Stimulated activated CD4-positive, alpha-beta T cell treated with anti-CD3 and anti-CD28 coated beads, TNF-alpha, amount 100 ng/mL, for 48 hours (primary cell): ENCODE measurements around the gene LAT.
"Not testable (repeated sequence)": the region's sequence is repeated elsewhere in the genome, so short reads cannot be mapped to it uniquely, and the experiment has no call there.

Experiments used
- DNase-seq, 3 donors: peaks; one replicate each; pipeline ENCODE4 v3.0.0-alpha.2; 2020; ENCODE audit warnings: low read depth in 3 of 3

LAT gene

DNA sequence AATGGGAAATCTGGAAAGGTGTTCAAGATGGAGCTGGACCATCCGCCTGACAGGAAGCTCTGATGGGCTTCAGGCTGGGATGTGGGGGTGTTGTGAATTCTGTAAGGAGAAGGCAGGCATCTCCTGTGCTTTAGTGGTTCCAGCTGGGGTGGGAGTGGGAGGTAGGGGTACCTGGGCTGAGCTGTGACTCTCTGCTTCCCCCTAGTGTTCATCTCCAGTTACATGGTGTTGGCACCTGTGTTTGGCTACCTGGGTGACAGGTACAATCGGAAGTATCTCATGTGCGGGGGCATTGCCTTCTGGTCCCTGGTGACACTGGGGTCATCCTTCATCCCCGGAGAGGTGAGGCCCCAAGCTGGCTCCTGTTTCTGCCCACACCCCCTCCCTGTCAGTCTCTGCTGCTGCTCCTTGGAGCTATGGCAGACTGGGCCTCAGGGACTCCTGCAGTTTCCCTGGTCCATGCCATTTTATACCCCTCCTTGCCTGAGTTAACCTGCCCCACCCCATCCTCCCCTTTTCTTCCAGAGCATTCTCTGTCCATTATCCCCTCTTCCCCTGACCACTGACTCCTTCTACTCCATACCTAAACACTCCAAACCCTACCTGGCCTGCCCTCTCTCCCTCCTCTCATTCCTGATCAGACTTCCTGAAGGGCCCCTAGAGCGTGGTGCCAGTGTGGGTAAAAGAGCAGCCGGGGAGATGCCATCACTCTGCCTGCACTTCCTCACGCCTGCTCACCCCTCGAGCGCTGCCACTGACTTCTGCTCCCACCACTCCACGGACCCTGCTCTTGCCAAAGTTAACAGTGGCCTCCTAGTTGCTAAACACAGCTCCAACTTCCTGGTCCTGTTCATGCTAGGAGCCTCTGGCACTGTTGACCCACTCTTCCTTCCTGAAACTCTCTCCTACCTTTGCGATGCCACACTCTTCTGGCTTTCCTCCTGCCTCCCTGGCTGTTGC lies 6.9 kb upstream of the LAT start:
- no peak for DNase-seq

- DNase-seq: not testable (repeated sequence)
Observed at GRCh38 chr16:28980330-28980729, 4.5 kb upstream of the LAT start.

DNA sequence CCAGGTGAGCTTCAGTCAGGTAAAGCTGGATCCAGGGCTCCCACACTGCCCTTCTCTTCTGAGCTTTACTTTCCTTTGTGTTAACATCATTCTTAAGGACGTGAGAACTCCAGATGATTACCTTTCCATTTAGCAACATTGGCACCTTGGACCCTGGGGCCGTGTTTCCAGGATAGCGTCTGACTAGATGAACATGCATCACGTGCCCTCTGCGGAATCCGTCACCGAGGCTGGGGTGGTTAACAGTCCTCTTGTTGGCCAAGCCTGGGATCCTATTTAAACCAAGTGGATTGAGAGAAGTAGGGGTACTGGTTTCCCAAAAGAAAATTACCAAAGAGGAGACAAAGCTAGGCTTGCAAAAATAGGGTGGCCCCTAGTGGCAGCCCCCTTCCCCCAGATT lies 3.9 kb upstream of the LAT start:
- DNase-seq: no peak

- DNase-seq: peak in 1 of 3 donors; percentile 49
Observed at GRCh38 chr16:28981517-28981916, 3.3 kb upstream of the LAT start.

- DNase-seq: no peak
Observed at GRCh38 chr16:28982418-28982817, 2.4 kb upstream of the LAT start.

GRCh38 chr16:28982949-28983348 lies 1.9 kb upstream of the LAT start:
- no peak for DNase-seq

GRCh38 chr16:28983644-28984043 lies 1.2 kb upstream of the LAT start:
- no peak for DNase-seq

DNA sequence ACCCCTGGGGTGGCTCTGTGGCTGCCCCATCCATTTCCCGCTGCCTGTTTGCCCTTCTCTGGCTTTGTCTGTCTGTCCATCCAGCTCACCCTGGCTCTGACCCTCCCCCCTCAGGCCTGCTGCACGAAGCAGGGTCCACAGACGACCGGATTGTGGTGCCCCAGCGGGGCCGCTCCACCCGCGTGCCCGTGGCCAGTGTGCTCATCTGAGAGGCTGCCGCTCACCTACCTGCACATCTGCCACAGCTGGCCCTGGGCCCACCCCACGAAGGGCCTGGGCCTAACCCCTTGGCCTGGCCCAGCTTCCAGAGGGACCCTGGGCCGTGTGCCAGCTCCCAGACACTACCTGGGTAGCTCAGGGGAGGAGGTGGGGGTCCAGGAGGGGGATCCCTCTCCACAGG lies 761 bp upstream of the LAT start:
- DNase-seq: no peak

DNA sequence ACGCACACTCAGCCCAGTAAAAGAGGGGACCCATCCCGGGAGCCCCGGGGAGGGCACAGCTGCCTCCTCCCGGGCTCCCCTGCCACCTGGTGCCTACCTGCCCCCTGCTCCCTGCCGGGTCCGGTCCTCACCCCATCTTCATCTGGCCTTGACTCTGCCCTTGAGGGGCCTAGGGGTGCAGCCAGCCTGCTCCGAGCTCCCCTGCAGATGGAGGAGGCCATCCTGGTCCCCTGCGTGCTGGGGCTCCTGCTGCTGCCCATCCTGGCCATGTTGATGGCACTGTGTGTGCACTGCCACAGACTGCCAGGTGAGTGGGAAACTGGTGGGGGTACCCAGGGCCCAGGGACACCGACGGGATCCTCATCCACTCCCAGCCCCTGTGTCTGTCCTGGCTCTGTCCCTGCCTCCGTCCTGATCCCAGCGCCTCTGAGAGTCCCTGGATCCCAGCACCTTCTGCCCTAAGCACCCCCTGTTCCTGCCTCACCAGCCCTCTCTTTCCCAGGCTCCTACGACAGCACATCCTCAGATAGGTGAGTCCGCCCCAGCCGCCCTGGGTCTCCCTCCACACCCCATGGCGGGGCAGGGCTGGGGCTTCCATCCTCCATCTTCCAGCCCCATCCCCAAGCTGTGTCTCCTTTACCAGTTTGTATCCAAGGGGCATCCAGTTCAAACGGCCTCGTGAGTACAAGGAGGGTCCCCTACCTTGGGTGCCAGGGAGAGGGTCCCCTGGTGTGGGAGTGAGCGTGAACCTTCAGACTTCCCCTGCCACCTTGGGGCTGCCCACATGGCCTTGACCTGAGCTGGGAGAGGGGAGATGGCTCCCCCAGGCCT lies 574 bp downstream of the LAT start:
- DNase-seq: no peak

- DNase-seq: no peak
Observed at GRCh38 chr16:28986046-28986445, 1.2 kb downstream of the LAT start.

- no peak for DNase-seq
Observed at GRCh38 chr16:28986492-28986891, 1.6 kb downstream of the LAT start.

GRCh38 chr16:28987170-28987853 lies 2.5 kb downstream of the LAT start:
- no peak for DNase-seq

DNA sequence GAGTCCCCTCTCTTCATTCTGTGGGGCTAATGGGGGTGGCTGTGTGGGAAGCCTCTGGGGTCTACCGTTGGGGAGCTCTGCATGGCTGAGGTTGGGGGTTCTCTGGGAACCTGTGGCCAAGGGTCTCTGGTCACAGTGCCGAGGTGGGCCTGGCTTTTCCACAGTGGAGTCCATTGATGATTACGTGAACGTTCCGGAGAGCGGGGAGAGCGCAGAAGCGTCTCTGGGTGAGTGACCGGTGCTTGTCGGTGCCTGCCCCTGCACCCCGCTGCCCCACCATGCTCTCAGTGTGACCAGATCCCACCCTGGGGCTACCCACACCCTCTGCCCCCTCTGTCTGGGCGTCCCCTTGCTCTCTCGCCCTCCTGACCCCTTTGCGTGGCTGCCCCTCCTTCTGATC lies 4.5 kb downstream of the LAT start:
- no peak for DNase-seq

DNA sequence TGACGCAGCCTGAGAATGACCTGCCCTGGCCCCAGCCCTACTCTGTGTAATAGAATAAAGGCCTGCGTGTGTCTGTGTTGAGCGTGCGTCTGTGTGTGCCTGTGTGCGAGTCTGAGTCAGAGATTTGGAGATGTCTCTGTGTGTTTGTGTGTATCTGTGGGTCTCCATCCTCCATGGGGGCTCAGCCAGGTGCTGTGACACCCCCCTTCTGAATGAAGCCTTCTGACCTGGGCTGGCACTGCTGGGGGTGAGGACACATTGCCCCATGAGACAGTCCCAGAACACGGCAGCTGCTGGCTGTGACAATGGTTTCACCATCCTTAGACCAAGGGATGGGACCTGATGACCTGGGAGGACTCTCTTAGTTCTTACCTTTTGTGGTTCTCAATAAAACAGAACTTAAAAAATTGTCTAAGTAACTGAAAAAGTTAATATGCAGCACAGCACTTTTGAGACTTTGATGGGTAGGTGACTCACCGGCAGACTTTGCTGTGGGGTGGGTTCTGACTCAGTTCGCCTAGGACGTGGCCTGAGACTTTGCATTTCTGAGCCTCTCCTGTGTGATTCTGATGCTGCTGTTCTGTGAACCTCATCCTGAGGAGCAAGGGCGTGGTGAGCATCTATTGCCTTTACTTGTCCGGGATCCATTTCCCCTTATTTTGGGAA lies 5.7 kb downstream of the LAT start:
- peak in 2 of 3 donors; percentile 63 to 66 for DNase-seq

- DNase-seq: no peak
Observed at GRCh38 chr16:28991687-28992086, 6.8 kb downstream of the LAT start.

DNA sequence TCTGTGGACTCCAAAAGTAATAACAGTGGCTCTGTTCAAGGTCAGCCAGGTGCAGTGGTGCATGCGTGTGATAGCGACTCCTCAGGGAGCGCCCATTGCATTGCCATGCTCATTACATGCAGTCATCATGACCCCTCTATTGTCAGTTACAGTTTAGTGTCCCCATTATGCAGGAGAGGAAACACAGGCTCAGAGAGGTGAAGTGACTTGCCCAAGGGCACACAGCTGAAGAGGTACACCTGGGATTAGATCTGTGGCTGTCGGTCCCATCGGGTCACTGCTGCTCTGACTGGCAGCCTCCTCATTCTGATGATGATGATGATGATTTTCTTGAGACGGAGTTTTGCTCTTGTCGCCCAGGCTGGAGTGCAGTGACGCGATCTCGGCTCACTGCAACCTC lies 7.6 kb downstream of the LAT start:
- DNase-seq: no peak

DNA sequence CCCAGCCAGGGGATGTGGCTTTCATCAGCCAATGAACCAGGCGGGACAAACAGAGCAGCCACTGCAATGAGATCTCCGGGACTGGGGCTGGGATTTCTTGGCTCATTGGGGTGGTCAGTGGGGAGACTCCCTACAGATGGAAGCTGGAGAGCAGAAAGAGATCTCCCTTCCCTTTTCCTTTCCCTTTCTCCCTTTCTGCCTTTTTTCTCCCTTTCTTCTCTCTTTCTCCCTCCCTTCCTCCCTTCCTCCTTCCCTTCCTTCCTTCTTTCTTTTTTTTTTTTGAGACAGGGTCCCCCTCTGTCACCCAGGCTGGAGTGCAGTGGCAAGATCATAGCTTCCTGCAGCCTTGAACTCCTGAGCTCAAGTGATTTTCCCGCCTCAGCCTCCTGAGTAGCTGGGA lies 14.0 kb downstream of the LAT start:
- DNase-seq: no peak

DNA sequence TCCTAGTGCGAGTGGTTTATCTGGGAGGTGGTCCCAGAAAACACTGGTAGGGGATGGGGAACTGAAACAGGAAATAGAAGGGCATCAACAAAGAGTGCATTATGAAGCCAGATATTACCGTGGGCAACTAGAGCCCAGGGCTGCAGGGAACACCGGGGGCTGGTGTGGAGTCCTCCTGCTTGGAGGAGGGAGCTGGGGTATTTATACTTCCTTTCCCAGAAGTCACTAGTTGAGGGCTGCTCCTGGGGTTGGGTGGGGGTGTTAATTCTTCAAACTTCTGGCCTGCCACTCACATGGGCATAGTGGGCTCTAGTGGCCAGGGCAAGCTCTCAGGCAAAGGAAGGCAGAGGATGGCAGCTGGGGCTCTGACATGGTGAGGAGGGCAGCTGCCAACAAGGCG lies 14.7 kb downstream of the LAT start:
- DNase-seq: no peak

- DNase-seq: no peak
Observed at GRCh38 chr16:29000019-29000418, 15.2 kb downstream of the LAT start.

DNA sequence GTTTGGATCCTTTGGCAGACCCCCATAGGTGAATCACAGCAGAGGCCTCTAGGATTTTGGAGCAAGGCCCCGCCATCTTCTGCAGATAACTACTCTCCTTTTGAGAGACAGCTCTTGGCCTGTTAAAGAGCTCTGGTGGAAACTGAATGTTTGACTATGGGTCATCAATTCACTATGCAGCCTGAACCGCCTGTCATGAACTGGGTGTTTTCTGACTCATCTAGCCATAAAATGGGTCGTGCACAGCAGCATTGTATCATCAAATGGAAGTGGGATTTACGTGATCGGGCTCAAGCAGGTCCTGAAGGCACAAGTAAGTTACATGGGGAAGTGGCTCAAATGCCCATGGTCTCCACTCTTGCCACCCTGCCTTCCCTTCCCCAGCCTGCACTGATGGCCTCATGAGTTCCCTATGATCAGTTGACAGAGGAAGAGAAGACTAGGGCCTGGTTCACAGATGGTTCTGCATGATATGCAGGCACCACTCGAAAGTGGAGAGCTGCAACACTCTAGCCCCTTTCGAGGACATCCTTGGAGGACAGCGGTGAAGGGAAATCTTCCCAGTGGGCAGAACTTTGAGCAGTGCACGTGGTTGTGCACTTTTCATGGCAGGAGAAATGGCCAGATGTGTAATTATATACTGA lies 19.8 kb downstream of the LAT start:
- not testable (repeated sequence) for DNase-seq
